Activated CD4-positive, CD25-positive, alpha-beta regulatory T cell treated with anti-CD3 and anti-CD28 coated beads, Interleukin-2, amount 50 U/mL, for 16 hours (primary cell): ENCODE measurements around the gene TTC23.
"Not testable (repeated sequence)": the region's sequence is repeated elsewhere in the genome, so short reads cannot be mapped to it uniquely, and the experiment has no call there.

Experiments
- DNase-seq: peaks from one replicate; pipeline ENCODE4 v3.0.0-alpha.2; 2020; ENCODE audit warnings: low read depth, low spot score

TTC23 gene

DNA sequence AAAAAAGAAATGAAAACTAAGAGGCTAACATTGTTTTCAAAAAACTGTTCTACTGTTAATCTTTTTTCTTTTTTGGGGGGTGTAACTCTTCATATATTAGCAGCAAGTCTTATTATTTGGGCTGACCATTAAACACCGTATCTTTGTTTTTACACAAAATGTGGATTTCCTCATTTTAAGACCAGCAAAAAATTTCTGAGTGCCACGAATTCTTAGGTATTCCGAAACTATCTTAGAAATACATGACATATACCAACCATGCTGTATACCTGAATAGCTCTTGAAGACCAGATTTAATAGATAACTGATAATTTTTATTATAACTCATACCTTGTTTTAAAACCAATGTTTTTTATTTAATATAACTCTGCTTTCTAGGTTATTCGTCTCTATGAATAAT lies 620 bp upstream of the TTC23 start:
- DNase-seq, result no peak

DNA sequence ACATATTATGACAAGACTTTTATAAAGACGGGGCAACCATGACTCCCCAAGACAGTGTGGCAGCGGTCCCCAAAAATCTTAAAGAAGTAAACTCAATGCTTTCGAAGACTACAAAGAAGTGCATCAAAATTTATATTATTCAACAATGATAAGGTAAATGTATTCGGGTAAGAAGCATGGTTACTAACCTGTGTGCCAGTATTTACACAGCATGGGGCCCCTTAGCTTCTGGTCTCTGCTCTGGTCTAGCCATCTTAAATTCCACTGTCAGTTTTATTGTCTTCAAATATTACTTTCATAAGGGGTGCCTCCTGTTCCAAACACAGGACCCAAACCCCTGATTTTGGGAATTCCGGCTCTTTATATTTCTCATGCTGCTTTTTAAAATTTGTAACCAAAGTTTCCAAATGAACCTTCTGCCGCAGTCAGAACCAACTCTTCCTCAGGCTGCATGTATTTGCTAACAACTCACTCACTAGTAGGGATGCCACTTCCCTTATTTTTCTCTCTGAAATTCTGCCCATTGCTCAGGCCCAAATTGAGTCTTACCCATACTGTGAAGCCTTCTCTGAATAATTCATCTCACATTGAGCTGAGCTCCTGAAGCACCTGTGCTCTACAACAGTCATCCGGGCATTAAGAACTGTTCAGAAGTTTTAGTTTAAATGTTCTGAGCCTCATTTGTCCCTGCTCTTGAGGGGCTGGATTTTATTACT lies 1.2 kb downstream of the TTC23 start:
- no peak for DNase-seq

DNA sequence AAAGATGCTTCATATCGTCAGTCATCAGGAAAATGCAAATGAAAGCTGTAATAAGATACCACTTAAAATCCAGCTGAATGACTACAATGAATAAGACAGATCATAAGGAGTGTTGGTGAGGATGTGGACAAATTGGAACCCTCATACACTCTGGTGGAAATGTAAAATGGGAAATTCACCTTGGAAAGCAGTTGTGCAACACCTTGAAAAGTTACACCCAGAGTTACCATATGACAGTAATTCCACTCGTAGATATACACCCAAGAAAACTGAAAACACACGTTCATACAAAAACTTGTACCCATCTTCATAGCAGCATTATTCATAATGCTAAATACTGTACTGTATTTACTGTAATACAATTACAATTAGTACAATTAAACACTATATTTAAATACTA lies 2.3 kb downstream of the TTC23 start:
- DNase-seq, result no peak

DNA sequence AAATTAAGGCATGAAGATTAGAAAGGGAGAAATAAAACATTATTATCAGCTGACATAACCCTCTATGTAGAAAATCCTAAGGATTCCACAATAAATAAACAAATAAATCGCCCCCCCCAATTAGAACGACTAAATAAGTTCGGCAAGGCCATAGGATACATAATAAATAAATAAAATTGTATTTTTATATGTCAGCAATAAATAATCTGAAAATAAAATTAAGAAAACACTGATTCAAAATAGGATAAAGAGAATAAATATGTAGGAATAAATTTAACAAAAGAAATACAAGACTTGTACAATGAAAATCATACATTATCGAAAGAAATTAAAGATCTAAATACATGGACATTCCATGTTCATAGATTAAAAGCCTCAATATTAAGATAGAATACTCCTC lies 5.1 kb downstream of the TTC23 start:
- DNase-seq, result no peak

DNA sequence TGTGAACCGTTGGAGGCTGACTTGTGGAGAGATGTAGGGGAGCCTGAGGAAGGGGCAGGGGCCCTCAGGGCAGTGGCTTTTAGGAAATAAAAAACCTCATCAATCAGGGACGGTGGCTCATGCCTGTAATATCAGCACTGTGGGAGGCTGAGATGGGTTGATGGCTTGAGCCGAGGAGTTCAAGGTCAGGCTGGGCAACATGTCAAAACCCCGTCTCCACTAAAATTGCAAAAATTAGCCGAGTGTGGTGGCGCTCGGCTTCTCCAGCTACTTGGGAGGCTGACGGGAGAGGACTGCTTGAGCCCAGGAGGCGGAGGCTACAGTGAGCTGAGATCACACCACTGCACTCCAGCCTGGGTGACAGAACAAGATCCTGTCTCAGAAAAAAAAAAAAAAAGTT lies 7.6 kb downstream of the TTC23 start:
- DNase-seq, result no peak

DNA sequence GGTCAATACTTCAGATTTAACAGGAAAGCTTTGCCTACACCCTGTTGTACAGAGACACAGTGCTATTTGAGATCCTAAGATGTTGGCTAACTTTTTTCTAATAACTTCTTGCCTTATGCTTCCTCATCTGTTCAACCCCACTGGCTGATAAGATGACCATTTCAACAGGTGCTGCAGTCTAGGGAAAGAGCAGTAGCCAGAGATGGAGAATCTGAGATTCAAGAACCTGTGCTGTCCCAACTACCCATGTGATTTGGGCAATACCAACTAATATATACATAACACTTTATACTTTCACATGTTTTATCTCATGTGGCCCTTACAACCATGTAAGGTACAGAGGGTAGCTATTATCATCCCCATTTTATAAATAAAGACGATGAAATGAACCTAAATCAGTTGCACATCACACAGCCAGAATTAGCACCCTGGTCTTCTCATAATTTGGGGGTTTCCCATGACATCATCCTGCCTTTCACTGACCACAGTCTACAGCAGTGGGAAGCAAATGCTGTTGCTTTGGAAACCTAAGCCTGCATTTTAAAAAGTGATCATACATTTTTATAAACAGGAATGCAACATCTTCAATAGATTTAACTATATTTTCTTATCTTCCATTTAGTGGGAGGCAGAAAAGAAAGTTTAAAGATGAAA lies 9.7 kb downstream of the TTC23 start:
- no peak for DNase-seq

DNA sequence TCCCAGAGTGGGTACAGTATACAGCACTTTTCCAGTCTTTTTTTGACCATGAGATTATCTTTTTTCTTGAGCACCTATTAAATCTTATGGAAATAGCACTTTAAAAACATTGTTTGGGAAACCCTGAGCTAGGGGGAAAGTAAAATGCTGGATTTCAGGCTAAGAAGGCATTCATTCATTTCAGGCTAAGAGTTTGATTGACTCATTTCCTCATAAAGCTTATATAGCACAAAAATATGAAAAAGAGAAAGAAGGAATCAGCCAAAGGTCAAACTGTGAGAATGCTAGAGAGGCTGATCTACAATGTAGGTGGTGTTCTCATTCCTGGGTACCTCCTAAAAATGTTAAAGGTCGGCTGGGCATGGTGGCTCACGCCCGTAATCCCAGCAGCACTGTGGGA lies 10.5 kb downstream of the TTC23 start:
- no peak for DNase-seq

DNA sequence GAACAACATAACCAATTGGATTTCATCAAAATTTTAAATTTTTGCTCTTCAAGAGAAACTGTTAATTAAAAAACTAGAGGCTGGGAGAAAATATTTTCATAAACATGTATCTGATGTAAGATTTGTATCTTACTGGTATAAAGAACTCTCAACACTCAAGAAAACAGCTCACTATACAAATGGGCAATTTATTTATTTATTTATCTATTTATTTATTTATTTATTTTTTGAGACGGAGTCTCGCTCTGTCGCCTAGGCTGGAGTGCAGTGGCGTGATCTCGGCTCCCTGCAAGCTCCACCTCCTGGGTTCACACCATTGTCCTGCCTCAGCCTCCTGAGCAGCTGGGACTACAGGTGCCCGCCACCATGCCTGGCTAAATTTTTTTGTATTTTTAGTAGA lies 15.2 kb downstream of the TTC23 start:
- not testable (repeated sequence) for DNase-seq

DNA sequence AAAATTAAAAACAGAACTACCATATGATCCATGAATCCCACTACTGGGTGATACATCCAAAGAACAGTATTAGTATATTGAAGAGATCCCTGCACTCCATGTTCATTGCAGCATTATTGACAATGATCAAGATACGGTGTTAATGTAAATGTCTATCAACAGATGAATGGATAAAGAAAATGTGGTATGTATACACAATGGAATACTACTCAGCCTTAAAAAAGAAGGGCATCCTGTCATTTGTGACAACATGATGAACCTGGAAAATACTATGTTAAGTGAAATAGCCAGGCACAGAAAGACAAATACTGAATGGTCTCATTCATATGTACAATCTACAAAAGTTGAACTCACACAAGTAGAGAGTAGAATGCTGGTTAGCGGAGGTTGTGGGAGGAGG lies 16.6 kb downstream of the TTC23 start:
- DNase-seq, result no peak

DNA sequence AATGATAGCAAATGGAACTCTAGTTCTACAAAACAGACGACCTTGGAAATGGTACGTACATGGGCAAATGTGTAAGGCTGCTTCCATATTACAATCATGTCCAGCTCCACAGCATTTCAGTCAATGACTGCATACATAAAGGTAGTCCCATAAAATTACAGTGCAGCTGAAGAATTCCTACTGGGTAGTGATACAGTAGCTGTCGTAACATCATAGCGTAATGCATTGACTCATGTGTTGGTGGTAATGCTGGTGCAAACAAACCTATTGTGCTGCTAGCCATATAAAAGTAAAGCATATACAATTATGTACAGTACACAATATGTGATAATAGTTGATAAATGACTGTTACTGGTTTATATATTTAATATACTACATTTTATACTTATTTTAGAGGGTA lies 18.5 kb downstream of the TTC23 start:
- no peak for DNase-seq

DNA sequence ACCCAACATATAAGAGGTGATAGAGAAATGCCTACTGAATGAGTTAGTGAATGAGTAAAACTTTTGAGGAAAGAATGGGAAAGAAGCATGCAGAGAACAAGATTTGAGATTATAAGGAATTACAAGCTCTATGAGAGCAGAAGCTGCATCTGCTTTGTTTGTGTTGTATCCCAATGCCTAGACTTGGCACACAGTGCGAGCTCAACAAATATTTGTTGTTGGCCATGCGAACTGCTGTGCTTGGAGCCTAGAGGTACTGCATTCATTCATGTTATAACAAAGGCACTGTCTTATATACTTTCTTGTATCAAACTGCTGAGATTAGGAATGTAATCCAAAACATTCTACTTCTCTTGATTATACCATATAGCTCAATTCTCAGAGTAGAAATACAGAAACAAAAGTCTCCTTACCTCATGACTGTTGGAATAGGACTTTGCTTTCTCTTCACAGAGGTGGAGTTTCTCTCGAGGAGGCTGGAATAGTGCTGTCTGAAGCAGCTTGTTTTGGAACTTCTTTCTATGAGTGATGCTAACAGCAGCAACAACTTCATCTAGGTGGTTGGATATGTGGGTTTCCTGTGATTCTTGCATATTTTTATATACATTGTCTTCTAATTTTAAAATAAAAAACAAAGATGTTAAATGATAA lies 21.1 kb downstream of the TTC23 start:
- DNase-seq, result no peak

DNA sequence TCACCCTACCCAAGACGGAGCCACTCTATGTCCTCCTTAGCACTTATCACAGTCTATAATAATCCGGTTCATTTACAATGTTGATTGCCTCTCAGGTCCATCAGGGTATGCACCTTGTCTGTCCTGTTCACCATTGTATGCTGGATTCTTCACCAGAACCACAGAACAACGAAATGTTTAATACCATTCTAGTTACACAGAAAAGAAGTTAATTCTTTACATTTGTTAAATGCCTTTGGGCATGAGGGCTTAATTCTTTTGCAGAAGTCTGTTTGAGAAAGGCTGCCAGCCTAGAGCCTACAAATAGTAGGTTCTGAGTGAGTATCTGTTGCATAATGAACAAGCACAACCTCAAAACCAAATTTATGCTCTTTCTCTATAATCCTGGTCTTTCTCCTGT lies 22.6 kb downstream of the TTC23 start:
- DNase-seq, result no peak

DNA sequence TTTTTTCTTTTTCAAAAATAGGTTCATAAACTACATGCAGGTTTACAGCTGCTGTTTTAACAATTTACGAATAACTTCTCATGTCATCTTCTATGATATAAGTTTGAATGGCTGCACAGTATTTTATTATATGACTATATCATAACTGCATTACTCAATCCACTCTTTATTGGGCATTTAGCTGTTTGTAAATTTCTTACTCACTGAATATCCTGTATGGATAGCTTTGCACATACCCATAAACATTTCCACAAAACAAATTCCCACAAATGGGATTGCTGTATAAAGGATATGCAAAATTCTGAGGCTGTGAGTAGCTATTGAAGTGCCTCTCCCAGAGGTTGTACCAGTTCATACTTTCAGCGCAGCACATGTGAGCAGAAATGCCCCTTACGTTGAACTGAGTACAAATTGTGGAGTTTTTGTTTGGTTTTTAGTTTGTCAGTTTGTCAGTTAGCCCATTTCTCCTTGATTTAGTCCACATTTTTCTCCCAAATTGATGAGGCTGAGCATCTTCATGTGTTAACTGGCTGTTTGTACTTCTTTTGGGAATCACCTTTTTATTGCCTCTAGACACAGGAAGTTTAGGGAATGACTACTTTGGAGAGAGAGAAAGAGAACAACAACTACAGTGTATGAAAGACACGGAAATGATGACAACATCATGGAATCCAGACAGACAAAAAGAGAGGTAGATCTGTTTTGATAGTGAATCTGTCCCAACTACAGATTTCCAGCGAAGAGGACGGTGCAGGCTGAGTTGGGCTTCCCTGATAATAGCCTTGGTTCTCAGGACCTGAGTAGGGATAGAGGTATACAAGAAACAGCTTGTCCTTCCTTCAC lies 24.8 kb downstream of the TTC23 start:
- no peak for DNase-seq

DNA sequence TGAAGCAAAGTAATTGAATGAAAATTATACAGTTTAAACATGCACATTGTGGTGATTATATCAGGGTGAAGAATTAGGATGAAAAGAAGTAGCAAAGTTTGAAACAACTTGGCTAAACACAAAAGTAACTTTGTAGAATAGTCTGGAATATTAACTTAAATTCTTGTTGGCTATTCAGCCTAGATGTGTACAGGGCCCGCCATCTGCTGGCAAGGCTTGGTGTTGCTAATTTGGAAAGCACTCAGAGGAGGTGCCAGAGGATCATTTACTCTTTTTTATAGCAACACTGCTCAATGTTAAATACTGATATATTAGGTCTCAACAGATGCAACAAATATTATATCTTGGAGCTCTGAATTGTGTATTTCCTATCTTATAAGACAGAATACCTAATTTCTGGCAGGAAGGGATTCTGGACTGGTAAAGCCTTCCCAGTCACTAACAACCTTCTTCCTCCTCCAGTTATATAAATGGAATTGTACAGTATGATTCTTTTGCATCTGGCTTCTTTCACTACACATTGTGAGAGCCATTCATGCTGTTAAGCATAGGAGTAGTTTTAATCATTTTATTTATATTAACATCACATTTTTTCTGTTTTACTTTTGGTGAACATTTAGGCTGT lies 36.1 kb downstream of the TTC23 start:
- DNase-seq, result peak; percentile 11

DNA sequence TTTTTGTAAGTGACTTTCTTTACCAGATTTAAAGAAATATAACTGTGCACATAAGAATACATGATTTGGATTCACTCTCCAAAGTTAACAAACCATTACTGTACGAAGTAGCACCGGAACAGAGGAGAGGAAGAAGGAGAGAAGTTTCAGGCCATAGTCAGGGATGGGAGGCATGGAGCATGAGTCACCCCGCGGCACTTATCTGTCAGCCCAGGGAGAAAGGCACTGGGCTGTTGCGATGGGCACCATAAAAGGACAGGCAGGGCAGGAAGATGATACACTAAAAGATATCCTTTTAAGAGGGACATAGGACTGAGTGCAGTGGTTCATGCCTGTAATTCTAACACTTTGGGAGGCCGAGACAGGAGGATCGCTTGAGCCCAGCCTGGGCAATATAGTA lies 37.0 kb downstream of the TTC23 start:
- no peak for DNase-seq

DNA sequence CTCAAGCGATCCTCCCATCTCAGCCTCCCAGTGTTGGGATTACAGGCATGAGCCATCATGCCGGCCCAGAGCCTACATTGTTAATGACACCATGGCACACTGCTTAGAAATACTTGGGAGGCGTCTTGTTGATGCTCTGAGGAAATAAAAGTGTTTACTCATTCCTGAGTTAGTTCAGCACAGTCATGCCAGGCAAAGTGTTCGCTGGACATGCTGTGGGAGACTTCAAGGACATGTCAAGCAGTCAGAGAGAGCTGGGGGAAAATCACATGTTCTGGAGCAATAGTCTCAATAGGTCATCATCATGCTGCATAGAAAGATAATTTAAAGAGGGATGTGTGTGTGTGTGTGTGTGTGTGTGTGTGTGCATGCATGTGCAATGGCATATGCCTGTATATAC lies 37.5 kb downstream of the TTC23 start:
- no peak for DNase-seq

DNA sequence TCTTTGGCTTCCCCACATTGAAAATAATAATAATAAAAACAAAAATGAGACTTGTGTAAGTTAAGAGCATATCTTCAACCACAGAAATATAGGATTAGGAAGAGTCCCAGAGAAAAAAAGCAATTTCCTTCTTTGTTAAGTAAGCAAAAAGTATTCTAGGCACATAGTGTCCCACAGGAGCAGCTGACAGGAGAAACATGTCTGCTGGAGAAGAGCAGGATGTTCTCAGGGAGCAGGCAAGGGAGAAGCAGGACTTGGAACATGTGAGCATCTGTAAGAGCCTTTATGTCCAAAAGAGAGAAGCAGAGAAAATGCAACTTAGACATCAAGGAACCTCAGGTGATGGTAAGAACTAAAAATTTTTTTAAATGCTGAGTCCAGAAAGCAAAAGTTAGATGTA lies 39.0 kb downstream of the TTC23 start:
- no peak for DNase-seq

DNA sequence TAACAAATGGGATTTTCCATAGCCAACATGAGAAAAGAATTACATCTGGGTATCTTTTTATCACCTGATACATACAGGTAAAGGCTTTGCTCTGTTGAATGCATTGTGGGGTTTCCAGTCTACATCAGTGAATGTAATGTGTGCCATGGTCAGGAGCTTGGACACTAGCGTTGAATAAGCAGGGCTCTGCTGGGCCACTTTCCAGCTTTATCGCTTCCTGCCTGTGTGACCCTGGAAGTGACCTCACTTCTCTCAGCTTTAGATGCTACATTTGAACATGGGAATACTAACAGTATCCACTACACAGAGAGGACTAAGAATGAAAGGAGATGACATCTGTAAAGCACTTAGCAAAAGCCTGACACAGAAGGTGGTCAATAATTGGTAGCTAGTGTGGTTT lies 40.1 kb downstream of the TTC23 start:
- DNase-seq, result no peak

DNA sequence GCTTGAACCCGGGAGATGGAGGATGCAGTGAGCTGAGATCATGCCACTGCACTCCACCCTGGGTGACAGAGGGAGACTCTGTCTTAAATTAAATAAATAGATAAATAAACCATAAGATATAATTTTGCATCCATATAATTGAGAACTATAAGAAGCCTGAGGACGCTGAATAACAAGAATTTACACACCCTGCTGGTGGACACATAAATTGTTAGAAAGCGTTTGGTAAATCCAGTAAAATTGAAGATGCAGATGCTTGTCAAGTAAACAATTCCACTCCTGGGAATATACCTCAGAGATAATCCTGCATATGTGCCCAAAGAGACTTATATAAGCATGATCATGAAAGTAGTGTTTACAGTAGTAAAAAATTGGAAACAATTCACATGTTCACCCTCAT lies 41.7 kb downstream of the TTC23 start:
- DNase-seq, result no peak

DNA sequence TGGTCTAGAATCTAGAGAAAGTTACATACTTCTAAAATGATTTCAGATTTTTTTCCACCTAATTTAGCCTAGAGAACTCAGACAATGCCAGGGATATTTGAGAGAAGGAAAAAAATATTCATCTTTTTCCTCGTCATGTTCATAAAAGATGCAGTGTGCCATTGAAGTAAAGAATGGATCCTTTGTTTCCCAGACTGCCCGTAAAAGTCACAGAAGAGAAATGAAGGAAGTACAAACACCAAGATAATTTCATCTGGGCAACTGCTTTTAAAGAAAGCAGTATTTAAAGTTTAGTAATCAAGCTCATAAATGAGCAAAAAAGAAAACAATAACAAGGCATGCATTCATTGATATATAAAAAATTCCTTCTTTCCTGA lies 47.2 kb downstream of the TTC23 start:
- no peak for DNase-seq

DNA sequence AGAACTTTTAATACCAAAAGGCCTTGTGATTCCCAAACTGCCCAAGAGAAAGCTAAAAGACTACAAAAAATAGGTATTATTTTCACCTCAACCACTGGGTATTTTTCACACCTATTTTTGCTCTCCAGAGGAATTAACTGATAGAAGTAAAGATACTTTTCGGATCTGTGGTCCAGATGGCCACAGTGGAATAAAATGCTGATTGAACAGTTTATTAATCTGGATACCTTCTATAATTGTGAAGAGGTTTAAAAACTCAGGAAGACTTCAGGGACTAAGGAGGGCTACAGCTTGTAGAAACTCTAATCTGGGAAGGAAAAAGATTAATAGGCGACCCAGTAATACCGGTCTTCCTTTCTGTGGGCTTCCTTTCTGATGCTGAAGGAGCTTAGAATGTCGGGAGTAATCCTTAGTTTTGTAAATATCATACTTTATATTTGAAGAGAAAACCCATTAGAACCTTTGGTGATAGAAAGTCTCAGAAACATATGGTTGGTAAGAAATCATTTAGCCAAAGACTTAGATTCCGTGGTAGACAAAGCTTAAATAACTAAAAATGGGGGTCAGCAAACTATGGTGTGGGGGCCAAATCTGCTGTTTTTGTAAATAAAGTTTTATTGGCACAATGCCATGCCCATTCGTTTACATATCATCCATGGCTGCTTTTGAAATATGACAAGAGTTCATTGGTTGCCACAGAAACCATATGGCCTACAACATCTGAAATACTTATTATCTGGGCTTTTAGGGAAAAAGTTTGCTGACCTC lies 47.8 kb downstream of the TTC23 start:
- no peak for DNase-seq
